ENCODE data around the gene TASOR2. TPM values are rescaled to one million over a fixed set of nuclear protein-coding genes. Genes with fewer than 3 reads are reported as not detected.

TASOR2 gene
- total and polyA plus RNA-seq, 9 of the 15 experiments (the other 6 are each of a cell fraction or from before 2014, with no cell fraction given) = 12.7 to 75.3 (median 52.3) TPM

DNA sequence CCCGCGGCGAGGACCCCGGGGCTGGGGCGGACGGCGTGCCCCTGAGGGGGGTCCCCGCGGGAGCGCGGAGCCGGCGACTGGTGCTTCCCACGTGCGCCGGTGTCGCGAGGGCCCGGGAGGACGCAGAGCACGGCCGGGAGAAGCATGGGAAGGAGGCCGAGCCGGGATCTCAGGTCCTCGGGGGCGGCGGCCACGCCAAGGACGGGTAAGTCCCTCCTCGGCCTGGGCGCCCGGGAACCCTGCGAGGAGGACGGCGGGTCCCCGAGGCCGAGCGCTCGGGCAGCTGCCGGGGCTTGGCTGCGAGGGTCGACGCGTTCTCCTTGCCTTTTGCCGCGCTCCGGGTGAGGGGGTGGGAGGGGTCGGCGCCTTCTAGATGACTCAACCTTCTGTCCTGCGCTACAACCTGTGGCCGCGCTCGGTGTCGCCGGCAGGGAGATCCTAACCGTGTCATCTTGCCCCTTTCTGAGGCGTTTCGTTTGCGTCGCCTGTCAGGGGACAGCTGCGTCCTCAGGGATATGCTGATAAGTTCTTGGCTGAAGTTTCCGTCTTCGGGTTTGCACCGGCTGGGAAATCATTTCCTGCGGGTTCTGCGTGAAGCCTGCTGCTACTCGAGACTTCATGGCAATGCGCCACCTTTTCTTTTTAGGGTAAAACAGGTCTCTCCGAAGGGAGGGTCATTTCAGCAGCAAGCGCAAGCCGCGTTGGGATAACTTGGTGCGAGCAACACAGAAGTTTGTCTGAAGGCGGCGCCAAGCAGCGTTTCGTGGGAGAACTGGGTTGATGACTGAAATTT, 529 bp downstream of the TASOR2 start:
- peaks cover 55% of the 10 kb centered on the region for H3K79me2 ChIP-seq (ENCODE audit: control insufficient read depth, insufficient read depth, low read length)
- H3K27me3 ChIP-seq (ENCODE audit: control insufficient read depth in 2 of 2, insufficient read depth in 2 of 2, low read length in 2 of 2) = no peaks in the 10 kb centered on the region
- TF ChIP-seq NRF1 (conservative IDR thresholded peaks at IDR 0.05 in 1 of 2, IDR thresholded peaks at IDR 0.05 in 1 of 2) = peak; percentile 60 to 61
- no peak for TF ChIP-seq ZNF3 (CRISPR knock-in tag; IDR thresholded peaks at IDR 0.05)
- 0 out of 2 replicates have a peak, but pooled peaks have one; percentile 13 for TF ChIP-seq MYNN (IDR thresholded peaks at IDR 0.05)
- TF ChIP-seq MYNN (CRISPR knock-in tag; IDR thresholded peaks at IDR 0.05) = no peak
- TF ChIP-seq GATAD2B (IDR thresholded peaks at IDR 0.05; ENCODE audit: borderline replicate concordance) = peak; percentile 25; the same call in 1 of the 2 replicates
- 0 out of 4 replicates have a peak, but pooled peaks of 1 of the 2 experiments have one; percentile 28 for TF ChIP-seq TEAD1 (CRISPR knock-in tag; IDR thresholded peaks at IDR 0.05)
- TF ChIP-seq TBP (optimal IDR thresholded peaks at IDR 0.05; ENCODE audit: low read depth, low read length) = peak; percentile 42
- no peak for TF ChIP-seq RUNX1 (IDR thresholded peaks at IDR 0.05; ENCODE audit: low read depth)
- no peak for TF ChIP-seq ZNF75A (CRISPR knock-in tag; IDR thresholded peaks at IDR 0.05)
- peak; percentile 50 for TF ChIP-seq CXXC5 (CRISPR knock-in tag; IDR thresholded peaks at IDR 0.05)
- TF ChIP-seq ZNF695 (CRISPR knock-in tag; IDR thresholded peaks at IDR 0.05) = no peak
- TF ChIP-seq, protein P1, sequence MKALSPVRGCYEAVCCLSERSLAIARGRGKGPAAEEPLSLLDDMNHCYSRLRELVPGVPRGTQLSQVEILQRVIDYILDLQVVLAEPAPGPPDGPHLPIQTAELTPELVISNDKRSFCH (CRISPR knock-in tag; IDR thresholded peaks at IDR 0.05) = no peak
- TF ChIP-seq, protein P1 (tag; IDR thresholded peaks at IDR 0.05) = peak; percentile 30; the same call in 1 of the 2 replicates
- peak; percentile 67 for TF ChIP-seq ZFX (CRISPR knock-in tag; IDR thresholded peaks at IDR 0.05)
- TF ChIP-seq, protein P2, sequence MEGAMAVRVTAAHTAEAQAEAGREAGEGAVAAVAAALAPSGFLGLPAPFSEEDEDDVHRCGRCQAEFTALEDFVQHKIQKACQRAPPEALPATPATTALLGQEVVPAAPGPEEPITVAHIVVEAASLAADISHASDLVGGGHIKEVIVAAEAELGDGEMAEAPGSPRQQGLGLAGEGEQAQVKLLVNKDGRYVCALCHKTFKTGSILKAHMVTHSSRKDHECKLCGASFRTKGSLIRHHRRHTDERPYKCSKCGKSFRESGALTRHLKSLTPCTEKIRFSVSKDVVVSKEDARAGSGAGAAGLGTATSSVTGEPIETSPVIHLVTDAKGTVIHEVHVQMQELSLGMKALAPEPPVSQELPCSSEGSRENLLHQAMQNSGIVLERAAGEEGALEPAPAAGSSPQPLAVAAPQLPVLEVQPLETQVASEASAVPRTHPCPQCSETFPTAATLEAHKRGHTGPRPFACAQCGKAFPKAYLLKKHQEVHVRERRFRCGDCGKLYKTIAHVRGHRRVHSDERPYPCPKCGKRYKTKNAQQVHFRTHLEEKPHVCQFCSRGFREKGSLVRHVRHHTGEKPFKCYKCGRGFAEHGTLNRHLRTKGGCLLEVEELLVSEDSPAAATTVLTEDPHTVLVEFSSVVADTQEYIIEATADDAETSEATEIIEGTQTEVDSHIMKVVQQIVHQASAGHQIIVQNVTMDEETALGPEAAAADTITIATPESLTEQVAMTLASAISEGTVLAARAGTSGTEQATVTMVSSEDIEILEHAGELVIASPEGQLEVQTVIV (CRISPR knock-in tag; IDR thresholded peaks at IDR 0.05; ENCODE audit: borderline replicate concordance) = 0 out of 2 replicates have a peak, but pooled peaks have one; percentile 24
- peak; percentile 96 for TF ChIP-seq RBBP5 (IDR thresholded peaks at IDR 0.05; ENCODE audit: borderline replicate concordance, insufficient read depth, low read length, poor library complexity, severe bottlenecking)
- peak; percentile 54 to 58; a peak in 2 of 4 replicates for TF ChIP-seq NONO (IDR thresholded peaks at IDR 0.05; ENCODE audit: low read depth in 2 of 2, low read length in 1 of 2)
- no peak for TF ChIP-seq SMARCA5 (IDR thresholded peaks at IDR 0.05)
- TF ChIP-seq CBX2 (IDR thresholded peaks at IDR 0.05; ENCODE audit: insufficient read depth, low read length, poor library complexity, severe bottlenecking) = no peak
- peak; percentile 33; the same call in 1 of the 2 replicates for TF ChIP-seq RB1 (IDR thresholded peaks at IDR 0.05; ENCODE audit: low read depth)

More for the DNA sequence above, 529 bp downstream of the TASOR2 start:
- under 1% methylated on average over 60 of the region's 77 CpGs for WGBS (ENCODE audit: insufficient coverage, low coverage, missing lambda C conversion rate)
- peak overlapping the region; percentile 74 for H2AFZ ChIP-seq (ENCODE audit: low read depth, low read length)
- peak overlapping the region; percentile 92 for H3K4me3 ChIP-seq
- ChIA-PET CTCF (ENCODE audit: low intra/inter-chr PET ratio) (interaction anchor here (0.6 to 1.1 kb wide), 5 partner anchors 188 to 363 kb away, joined by 3 to 4 read pairs (median 3); no protein-coding TSS in a partner anchor), POLR2A (interaction anchor here (0.6 to 1.8 kb wide), 6 partner anchors 11 to 938 kb away, joined by 3 to 7 read pairs (median 4); partner anchors contain the start of genes ANKRD16 and FBH1)
- intact Hi-C loops (cut with micrococcal nuclease) (loop anchor here (1.0 to 5.0 kb wide), 2 partner anchors 55 to 207 kb away; partner anchors contain the start of gene FBH1), in situ Hi-C loops (cut with MboI) (no loop called here)
- H3K27ac ChIP-seq (ENCODE audit: extremely low read depth, low read depth, low read length) = peak overlapping the region; percentile 96
- H4K20me1 ChIP-seq (replicated peaks; ENCODE audit: control insufficient read depth, insufficient read depth, low read length) = peaks cover 10% of the 10 kb centered on the region; the same call in 1 of the 2 replicates
- peaks cover 5% of the 10 kb centered on the region for H3K9me3 ChIP-seq (replicated peaks; ENCODE audit: control insufficient read depth, insufficient read depth, low read depth, low read length)
- H3K4me2 ChIP-seq (ENCODE audit: insufficient read depth, low read length) = peak overlapping the region; percentile 85
- FAIRE-seq (peak; percentile 89), DNase-seq (ENCODE audit: extremely low read depth in 1 of 4, low spot score in 3 of 4) (peak; percentile 63 to 88 (median 74)), ATAC-seq (peak; percentile 85)
- peaks cover 9% of the 10 kb centered on the region; the same call in 2 of the 3 replicates for H3K36me3 ChIP-seq (ENCODE audit: control insufficient read depth, insufficient read depth, low read length)
- H3K4me1 ChIP-seq (replicated peaks in 1 of 2; ENCODE audit: control insufficient read depth in 2 of 2, insufficient read depth in 2 of 2, low read length in 2 of 2) = peaks cover 18 to 22% of the 10 kb centered on the region in 2 experiments; a peak in 4 of 5 replicates
- no peaks in the 10 kb centered on the region for H3K9me1 ChIP-seq (ENCODE audit: control insufficient read depth, insufficient read depth, low read length)
- BruUV-seq (replicated peaks) = no TSS peak
- peak overlapping the region; percentile 89 to 97 for H3K9ac ChIP-seq (ENCODE audit: insufficient read depth in 1 of 2, low read depth in 2 of 2, low read length in 2 of 2)

Measured in K562 (cell line).